Neural cell (in vitro differentiated cells): ENCODE data around the gene RAD51AP2. TPM values are rescaled to one million over a fixed set of nuclear protein-coding genes. Genes with fewer than 3 reads are reported as not detected.

ENCODE experiments used
- H2AFZ ChIP-seq: fragments of 200-600, 300-800 bp; sonication (generic), shearing (Covaris generic); 2 replicates; pipeline ENCODE4 v1.6.0; 2014; ENCODE audit warnings: low read depth, mild to moderate bottlenecking, antibody characterized with exemption, low read length, moderate library complexity
- H3F3A ChIP-seq: fragments of 200-600 bp; shearing (Covaris generic); 2 replicates; pipeline ENCODE4 v1.6.1; 2016; ENCODE audit warnings: mild to moderate bottlenecking, moderate library complexity, mixed read lengths, antibody characterized with exemption, low read length; ENCODE audit not compliant: insufficient read depth, poor library complexity, severe bottlenecking
- H3K27ac ChIP-seq: fragments of 200-600, 300-800 bp; sonication (generic), shearing (Covaris generic); 2 replicates; pipeline ENCODE4 v1.5.1; 2014; ENCODE audit warnings: mild to moderate bottlenecking, low read length, moderate library complexity
- H3K27me3 ChIP-seq: fragments of 300-800, 200-600 bp; sonication (generic), shearing (Covaris generic); 2 replicates; pipeline ENCODE4 v1.6.0; 2014; ENCODE audit warnings: mild to moderate bottlenecking, low read depth, low read length, moderate library complexity; ENCODE audit not compliant: insufficient read depth
- H3K36me3 ChIP-seq: fragments of 300-800, 200-600 bp; sonication (generic), shearing (Covaris generic); 2 replicates; pipeline ENCODE4 v1.5.1; 2014; ENCODE audit warnings: mild to moderate bottlenecking, antibody characterized with exemption, low read length, moderate library complexity; ENCODE audit not compliant: insufficient read depth
- H3K4me2 ChIP-seq: fragments of 300-800, 200-600 bp; sonication (generic), shearing (Covaris generic); 2 replicates; pipeline ENCODE4 v1.6.0; 2014; ENCODE audit warnings: mild to moderate bottlenecking, low read length
- H3K4me3 ChIP-seq: fragments of 300-800, 200-600 bp; sonication (generic), shearing (Covaris generic); 2 replicates; pipeline ENCODE4 v1.5.1; 2014; ENCODE audit warnings: mild to moderate bottlenecking, low read length, moderate library complexity
- H3K79me2 ChIP-seq: fragments of 200-600 bp; shearing (Covaris generic); replicated peaks from 2 replicates; pipeline ENCODE4 v1.6.0; 2014; ENCODE audit warnings: mild to moderate bottlenecking, low read length, moderate library complexity; ENCODE audit not compliant: insufficient read depth
- H3K9ac ChIP-seq: fragments of 300-800, 200-600 bp; sonication (generic), shearing (Covaris generic); 2 replicates; pipeline ENCODE4 v1.6.1; 2016; ENCODE audit warnings: mild to moderate bottlenecking, low read length, mixed read lengths
- H3K9me2 ChIP-seq: fragments of 200-600 bp; shearing (Covaris generic); 2 replicates; pipeline ENCODE4 v1.6.1; 2016; ENCODE audit warnings: mild to moderate bottlenecking, low read length, mixed read lengths; ENCODE audit not compliant: insufficient read depth
- H3K9me3 ChIP-seq: fragments of 200-600, 300-800 bp; sonication (generic), shearing (Covaris generic); 2 replicates; pipeline ENCODE4 v1.6.1; 2016; ENCODE audit warnings: mild to moderate bottlenecking, mixed run types, low read length, moderate library complexity, mixed read lengths
- H4K20me1 ChIP-seq: fragments of 200-600 bp; shearing (Covaris generic); 2 replicates; pipeline ENCODE4 v1.6.1; 2016; ENCODE audit warnings: mild to moderate bottlenecking, mixed run types; ENCODE audit not compliant: insufficient read depth
- CTCF ChIP-seq: fragments of 450-650 bp; IDR thresholded peaks from 2 replicates; pipeline ENCODE4 v1.5.1; 2014; ENCODE audit warnings: antibody characterized with exemption, mild to moderate bottlenecking, moderate library complexity; ENCODE audit not compliant: poor library complexity, severe bottlenecking
- EP300 ChIP-seq: fragments of 450-650 bp; conservative IDR thresholded peaks from 2 replicates; pipeline ENCODE4 v1.6.1; 2014; ENCODE audit warnings: antibody characterized with exemption, mild to moderate bottlenecking, moderate library complexity; ENCODE audit not compliant: poor library complexity, severe bottlenecking
- EZH2 ChIP-seq: fragments of 200-600, 300-800 bp; shearing (Covaris generic), sonication (generic); IDR thresholded peaks from 2 replicates; pipeline ENCODE4 v1.6.1; 2014; ENCODE audit warnings: antibody characterized with exemption, low read length, borderline replicate concordance, mild to moderate bottlenecking; ENCODE audit not compliant: insufficient read depth, poor library complexity, severe bottlenecking
- MXI1 ChIP-seq: fragments of 450-650 bp; conservative IDR thresholded peaks from 2 replicates; pipeline ENCODE4 v1.6.1; 2014; ENCODE audit warnings: antibody characterized with exemption, mild to moderate bottlenecking; ENCODE audit not compliant: poor library complexity, severe bottlenecking
- POLR2AphosphoS5 ChIP-seq: IDR thresholded peaks from 2 replicates; pipeline ENCODE4 v1.6.1; 2012
- RAD21 ChIP-seq: fragments of 450-650 bp; conservative IDR thresholded peaks from 2 replicates; pipeline ENCODE4 v1.6.1; 2014; ENCODE audit warnings: antibody characterized with exemption, mild to moderate bottlenecking, moderate library complexity
- REST ChIP-seq: IDR thresholded peaks from 2 replicates; pipeline ENCODE4 v1.6.1; 2012; ENCODE audit warnings: borderline replicate concordance
- SMC3 ChIP-seq: fragments of 450-650 bp; conservative IDR thresholded peaks from 2 replicates; pipeline ENCODE4 v1.6.1; 2014; ENCODE audit warnings: antibody characterized with exemption, mild to moderate bottlenecking, moderate library complexity; ENCODE audit not compliant: poor library complexity
- TAF1 ChIP-seq: IDR thresholded peaks from 2 replicates; pipeline ENCODE4 v1.6.1; 2012; ENCODE audit warnings: low read depth
- polyA plus RNA-seq: library from polyadenylated mRNA; depleted of rRNA; stranded (reverse); fragments of >200 nt; gene quantifications from 2 replicates; pipeline ENCODE4 v1.2.3, GENCODE V29; 2014

Gene RAD51AP2
- polyA plus RNA-seq, 1 donor from 2014 or later: 0.54 TPM

GRCh38 chr2:17540813-17541530 is 22.7 kb upstream of the RAD51AP2 start:
- peak overlapping the region; percentile 67 for H2AFZ ChIP-seq
- H3K9ac ChIP-seq: peak overlapping the region; percentile 61
- peaks cover 60% of the 10 kb centered on the region for H3K27me3 ChIP-seq
- peaks cover 12% of the 10 kb centered on the region for H3K79me2 ChIP-seq
- H4K20me1 ChIP-seq: no peaks in the 10 kb centered on the region
- H3K27ac ChIP-seq: peak overlapping the region; percentile 68
- H3K36me3 ChIP-seq: no peaks in the 10 kb centered on the region
- H3K9me3 ChIP-seq: no peaks in the 10 kb centered on the region
- H3K4me3 ChIP-seq: peak overlapping the region; percentile 75
- TF ChIP-seq CTCF: no peak
- TF ChIP-seq EP300: no peak
- TF ChIP-seq POLR2AphosphoS5: no peak
- TF ChIP-seq SMC3: no peak
- TF ChIP-seq TAF1: no peak
- no peak for TF ChIP-seq RAD21
- no peak for TF ChIP-seq MXI1
- no peak for TF ChIP-seq REST
- TF ChIP-seq EZH2: no peak
- peaks cover 17% of the 10 kb centered on the region for H3F3A ChIP-seq
- no peaks in the 10 kb centered on the region for H3K9me2 ChIP-seq
- H3K4me2 ChIP-seq: peak overlapping the region; percentile 82

GRCh38 chr2:17540093-17540812 is 22.0 kb upstream of the RAD51AP2 start, which contains the start of gene VSNL1:
VSNL1 (plus strand) TSS chr2:17540696; CDS start chr2:17592075, 51,379 bp downstream.
- peak within 1 kb of the TSS; percentile 82 for H3K4me2 ChIP-seq
- peaks cover 58% of the 10 kb centered on the region for H3K27me3 ChIP-seq
- peak within 1 kb of the TSS; percentile 75 for H3K4me3 ChIP-seq
- no peaks in the 10 kb centered on the region for H4K20me1 ChIP-seq
- H3K36me3 ChIP-seq: no peaks in the 10 kb centered on the region
- H2AFZ ChIP-seq: peak within 1 kb of the TSS; percentile 67
- peaks cover 17% of the 10 kb centered on the region for H3F3A ChIP-seq
- H3K79me2 ChIP-seq: peaks cover 11% of the 10 kb centered on the region
- H3K9me3 ChIP-seq: no peaks in the 10 kb centered on the region
- H3K27ac ChIP-seq: peak within 1 kb of the TSS; percentile 68
- no peaks in the 10 kb centered on the region for H3K9me2 ChIP-seq
- H3K9ac ChIP-seq: peak within 1 kb of the TSS; percentile 61
- TF ChIP-seq REST (peak; percentile 27), MXI1 (peak; percentile 79), SMC3 (peak; percentile 30), EZH2 (no peak), CTCF (peak; percentile 49), POLR2AphosphoS5 (no peak)
